ENCODE measurements around the gene ENPP6.

DNA sequence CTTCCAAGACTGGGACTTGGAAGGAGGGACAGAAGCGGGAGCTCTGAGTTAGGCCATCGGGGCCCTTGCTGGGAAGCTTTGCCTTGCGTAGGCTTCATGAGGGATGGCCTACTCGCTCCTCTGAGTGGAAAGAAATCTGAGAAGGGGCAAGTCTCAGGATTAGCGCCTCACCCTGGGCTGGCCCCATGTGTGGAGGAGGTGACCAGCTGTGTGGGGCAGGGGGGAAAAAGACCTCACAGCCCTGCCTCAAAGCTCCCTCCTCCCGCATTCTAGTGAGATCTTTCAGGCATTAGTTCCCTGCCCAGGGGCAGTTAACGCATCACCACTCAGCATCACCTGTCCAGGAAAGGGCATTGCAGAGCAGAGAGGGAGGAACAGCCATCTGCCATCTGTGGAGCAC, 156.1 kb downstream of the ENPP6 start:
- no peak for TF ChIP-seq GATA2 (IDR thresholded peaks at IDR 0.05; ENCODE audit: low read depth, low read length)
- no peak for TF ChIP-seq GATA3 (IDR thresholded peaks at IDR 0.05; ENCODE audit: low read depth, low read length)
